ENCODE results near the gene CFAP141.

- TF ChIP-seq CTCF (conservative IDR thresholded peaks at IDR 0.05; ENCODE audit: low read length) (no peak), EZH2phosphoT487 (IDR thresholded peaks at IDR 0.05; ENCODE audit: borderline replicate concordance) (no peak)
Observed at GRCh38 chr1:154218545-154218944, 12.4 kb upstream of the CFAP141 start.

Data from Loucy (cell line).